Measurements from ENCODE around the gene LPAR1.

LPAR1 gene

GRCh38 chr9:111064160-111064837 is 26.0 kb upstream of the LPAR1 start:
- TF ChIP-seq RARB (CRISPR knock-in tag; IDR thresholded peaks at IDR 0.05) (no peak), CSDC2 (CRISPR knock-in tag; IDR thresholded peaks at IDR 0.05) (no peak), PATZ1 (CRISPR knock-in tag; IDR thresholded peaks at IDR 0.05; ENCODE audit: borderline replicate concordance) (no peak), OSR1 (CRISPR knock-in tag; IDR thresholded peaks at IDR 0.05) (no peak), ZNF70 (CRISPR knock-in tag; IDR thresholded peaks at IDR 0.05) (no peak), ESRRG (CRISPR knock-in tag; IDR thresholded peaks at IDR 0.05) (no peak), TOX (CRISPR knock-in tag; IDR thresholded peaks at IDR 0.05; ENCODE audit: borderline replicate concordance) (no peak), CREB5 (CRISPR knock-in tag; IDR thresholded peaks at IDR 0.05; ENCODE audit: low read depth) (no peak), PPARA (CRISPR knock-in tag; IDR thresholded peaks at IDR 0.05; ENCODE audit: borderline replicate concordance) (no peak)
- no peak for ATAC-seq

GRCh38 chr9:111063332-111063731 is 25.1 kb upstream of the LPAR1 start:
- TF ChIP-seq OSR1 (CRISPR knock-in tag; IDR thresholded peaks at IDR 0.05), result no peak
- TF ChIP-seq TSHZ2 (CRISPR knock-in tag; IDR thresholded peaks at IDR 0.05), result no peak
- TF ChIP-seq CSDC2 (CRISPR knock-in tag; IDR thresholded peaks at IDR 0.05), result no peak
- TF ChIP-seq SNAI2 (CRISPR knock-in tag; IDR thresholded peaks at IDR 0.05), result no peak
- no peak for TF ChIP-seq PPARA (CRISPR knock-in tag; IDR thresholded peaks at IDR 0.05; ENCODE audit: borderline replicate concordance)
- TF ChIP-seq ZNF70 (CRISPR knock-in tag; IDR thresholded peaks at IDR 0.05), result no peak
- TF ChIP-seq TOX (CRISPR knock-in tag; IDR thresholded peaks at IDR 0.05; ENCODE audit: borderline replicate concordance), result no peak
- no peak for TF ChIP-seq ZC3H10 (CRISPR knock-in tag; IDR thresholded peaks at IDR 0.05)
- no peak for TF ChIP-seq BACH2 (CRISPR knock-in tag; IDR thresholded peaks at IDR 0.05; ENCODE audit: borderline replicate concordance)
- TF ChIP-seq POU6F1 (CRISPR knock-in tag; IDR thresholded peaks at IDR 0.05; ENCODE audit: borderline replicate concordance, low read depth), result no peak
- TF ChIP-seq TCF4 (CRISPR knock-in tag; IDR thresholded peaks at IDR 0.05; ENCODE audit: borderline replicate concordance), result no peak
- TF ChIP-seq ESRRG (CRISPR knock-in tag; IDR thresholded peaks at IDR 0.05), result no peak
- TF ChIP-seq ZNF565 (CRISPR knock-in tag; conservative IDR thresholded peaks at IDR 0.05; ENCODE audit: low read depth), result no peak
- no peak for TF ChIP-seq PATZ1 (CRISPR knock-in tag; IDR thresholded peaks at IDR 0.05; ENCODE audit: borderline replicate concordance)
- TF ChIP-seq ZNF8 (CRISPR knock-in tag; IDR thresholded peaks at IDR 0.05), result no peak
- no peak for TF ChIP-seq ARNTL (CRISPR knock-in tag; IDR thresholded peaks at IDR 0.05; ENCODE audit: borderline replicate concordance, low read depth)
- no peak for TF ChIP-seq ZFP3 (CRISPR knock-in tag; IDR thresholded peaks at IDR 0.05)
- no peak for TF ChIP-seq ISL1 (CRISPR knock-in tag; IDR thresholded peaks at IDR 0.05)
- no peak for TF ChIP-seq ZFP30 (CRISPR knock-in tag; IDR thresholded peaks at IDR 0.05)

More at GRCh38 chr9:111063332-111063731, 25.1 kb upstream of the LPAR1 start:
- ATAC-seq, result no peak
